SK-N-SH (cell line): ENCODE data around the gene WHRN. TPM values are rescaled to one million over a fixed set of nuclear protein-coding genes. Genes with fewer than 3 reads are reported as not detected.

Experiments
- CTCF ChIA-PET: fragments of 300-600, 350-600 bp; formaldehyde crosslinking; extraction: SDS; loops from one replicate; lab custom pipeline; 2021; lab: Yijun Ruan, JAX
- POLR2A ChIA-PET: fragments of 350-600 bp; sonication (Branson Sonifier 250); formaldehyde crosslinking; extraction: SDS; loops from one replicate; lab custom pipeline; 2020; ENCODE audit warnings: antibody characterized with exemption, inconsistent platforms; lab: Yijun Ruan, JAX
- DNase-seq: peaks from one replicate; pipeline ENCODE4 v3.0.0; 2012
- H2AFZ ChIP-seq: fragments of 200-600 bp; sonication (generic); 2 replicates; pipeline ENCODE4 v1.8.1; 2016; ENCODE audit warnings: antibody characterized with exemption, mild to moderate bottlenecking, low read depth
- H3F3A ChIP-seq: fragments of 200-600 bp; sonication (generic); replicated peaks from 2 replicates; pipeline ENCODE3; 2016; ENCODE audit warnings: antibody characterized with exemption, mild to moderate bottlenecking; ENCODE audit not compliant: insufficient read depth
- H3K27ac ChIP-seq, 2 experiments: fragments of 200-500 bp in 1 of 2; fragments of 200-600 bp in 1 of 2; sonication (Bioruptor generic) in 1 of 2; sonication (generic), shearing (Covaris generic) in 1 of 2; 2 replicates each; pipeline versions ENCODE4 v1.5.1 to v1.6.1; 2014 to 2016; ENCODE audit warnings: low read depth in 2 of 2, inconsistent platforms in 1 of 2, low read length in 1 of 2, mild to moderate bottlenecking in 1 of 2, mixed read lengths in 1 of 2
- H3K27me3 ChIP-seq: fragments of 200-600 bp; sonication (generic), shearing (Covaris generic); 2 replicates; pipeline ENCODE4 v1.6.1; 2016; ENCODE audit warnings: mixed run types; ENCODE audit not compliant: insufficient read depth
- H3K36me3 ChIP-seq, 2 experiments: fragments of 200-500 bp in 1 of 2; fragments of 200-600 bp in 1 of 2; sonication (Bioruptor generic) in 1 of 2; sonication (generic) in 1 of 2; replicated peaks in 1 of 2; 2 replicates each; pipeline versions ENCODE3 to v1.5.1; 2014 to 2016; ENCODE audit warnings: low read length in 1 of 2, mild to moderate bottlenecking in 1 of 2; ENCODE audit not compliant: insufficient read depth in 2 of 2, control insufficient read depth in 1 of 2
- H3K4me1 ChIP-seq, 2 experiments: fragments of 200-500 bp in 1 of 2; fragments of 200-600 bp in 1 of 2; sonication (Bioruptor generic) in 1 of 2; sonication (generic), shearing (Covaris generic) in 1 of 2; 2 replicates each; pipeline versions ENCODE4 v1.5.1 to v1.6.1; 2014 to 2016; ENCODE audit warnings: low read depth in 1 of 2, low read length in 1 of 2, mixed run types in 1 of 2; ENCODE audit not compliant: insufficient read depth in 2 of 2, control insufficient read depth in 1 of 2
- H3K4me2 ChIP-seq: fragments of 200-600 bp; sonication (generic), shearing (Covaris generic); 2 replicates; pipeline ENCODE4 v1.6.1; 2017; ENCODE audit warnings: mixed run types
- H3K4me3 ChIP-seq, 2 experiments: fragments of 200-500 bp in 1 of 2; fragments of 200-600 bp in 1 of 2; sonication (Bioruptor generic) in 1 of 2; sonication (generic), shearing (Covaris generic) in 1 of 2; 2 replicates each; pipeline versions ENCODE4 v1.5.1 to v1.8.1; 2014 to 2016; ENCODE audit warnings: low read depth in 2 of 2, inconsistent platforms in 1 of 2, low read length in 1 of 2, mild to moderate bottlenecking in 1 of 2, mixed read lengths in 1 of 2, moderate library complexity in 1 of 2
- H3K79me2 ChIP-seq: fragments of 200-600 bp; sonication (generic); 2 replicates; pipeline ENCODE4 v1.8.1; 2017; ENCODE audit warnings: mild to moderate bottlenecking; ENCODE audit not compliant: insufficient read depth
- H3K9ac ChIP-seq: fragments of 200-600 bp; sonication (generic); 2 replicates; pipeline ENCODE4 v1.6.1; 2017; ENCODE audit warnings: mixed run types
- H3K9me2 ChIP-seq: fragments of 200-600 bp; sonication (generic); 2 replicates; pipeline ENCODE4 v1.6.1; 2017; ENCODE audit warnings: mixed run types
- H3K9me3 ChIP-seq: fragments of 200-600 bp; sonication (generic); 2 replicates; pipeline ENCODE4 v1.6.1; 2017; ENCODE audit warnings: mixed run types, mild to moderate bottlenecking, moderate library complexity
- H4K20me1 ChIP-seq: fragments of 200-600 bp; sonication (generic); 2 replicates; pipeline ENCODE4 v1.6.1; 2017; ENCODE audit warnings: mild to moderate bottlenecking, mixed run types; ENCODE audit not compliant: insufficient read depth
- CTCF ChIP-seq: fragments of 200-600 bp; sonication (generic); IDR thresholded peaks from 2 replicates; pipeline ENCODE4 v1.6.1; 2017; ENCODE audit warnings: antibody characterized with exemption, mild to moderate bottlenecking, moderate library complexity
- ELF1 ChIP-seq: IDR thresholded peaks from 2 replicates; pipeline ENCODE4 v1.4.0; 2012
- EP300 ChIP-seq, 2 experiments: IDR thresholded peaks; 2 replicates each; pipeline versions ENCODE4 v1.4.0 to v1.6.1; 2012; ENCODE audit warnings: borderline replicate concordance in 1 of 2, low read depth in 1 of 2, low read length in 1 of 2
- EZH2phosphoT487 ChIP-seq: fragments of 200-600 bp; sonication (generic); IDR thresholded peaks from 2 replicates; pipeline ENCODE4 v1.6.1; 2017; ENCODE audit warnings: low read depth, mixed run types, mild to moderate bottlenecking, antibody characterized with exemption, moderate library complexity, borderline replicate concordance
- FOSL2 ChIP-seq: IDR thresholded peaks from 2 replicates; pipeline ENCODE4 v1.4.0; 2012; ENCODE audit warnings: low read depth, mild to moderate bottlenecking, moderate library complexity, borderline replicate concordance
- FOXJ3 ChIP-seq: sonication (generic); formaldehyde crosslinking; IDR thresholded peaks from 2 replicates; pipeline ENCODE4 v1.5.1; 2020; ENCODE audit warnings: mild to moderate bottlenecking, missing genetic modification reagents
- GABPA ChIP-seq: IDR thresholded peaks from 2 replicates; pipeline ENCODE4 v1.4.0; 2012; ENCODE audit warnings: low read depth, mild to moderate bottlenecking
- MEF2A ChIP-seq: IDR thresholded peaks from 2 replicates; pipeline ENCODE4 v1.4.0; 2012; ENCODE audit warnings: low read depth, borderline replicate concordance
- NFIC ChIP-seq: IDR thresholded peaks from 2 replicates; pipeline ENCODE4 v1.4.0; 2012; ENCODE audit warnings: borderline replicate concordance
- PBX3 ChIP-seq: IDR thresholded peaks from 2 replicates; pipeline ENCODE4; 2012
- POLR2AphosphoS5 ChIP-seq: IDR thresholded peaks from 2 replicates; pipeline ENCODE4 v1.6.1; 2012; ENCODE audit warnings: low read depth, low read length
- RFX5 ChIP-seq: IDR thresholded peaks from 2 replicates; pipeline ENCODE4 v1.6.1; 2012; ENCODE audit warnings: mild to moderate bottlenecking, improper control_type of control experiment, low read length
- RXRA ChIP-seq: IDR thresholded peaks from 2 replicates; pipeline ENCODE4 v1.4.0; 2012; ENCODE audit warnings: low read depth, mild to moderate bottlenecking, borderline replicate concordance
- SMC3 ChIP-seq: IDR thresholded peaks from 2 replicates; pipeline ENCODE4 v1.6.1; 2012; ENCODE audit warnings: low read depth, low read length, improper control_type of control experiment
- TEAD4 ChIP-seq: IDR thresholded peaks from 2 replicates; pipeline ENCODE4 v1.4.0; 2012; ENCODE audit warnings: mild to moderate bottlenecking, borderline replicate concordance; ENCODE audit not compliant: insufficient read depth
- USF2 ChIP-seq: fragments of 150-350 bp; IDR thresholded peaks from 2 replicates; pipeline ENCODE4 v1.6.1; 2017; ENCODE audit warnings: antibody characterized with exemption, low read length, low read depth, borderline replicate concordance
- YY1 ChIP-seq: IDR thresholded peaks from 2 replicates; pipeline ENCODE4 v1.4.0; 2012; ENCODE audit warnings: low read depth, mild to moderate bottlenecking
- WGBS: methylation state at CpG from one replicate; pipeline ENCODE4 v1.1.6; 2017; ENCODE audit warnings: low lambda C conversion rate; 5-methylcytosine and 5-hydroxymethylcytosine counted together
- polyA plus RNA-seq, 3 experiments: library from polyadenylated mRNA; depleted of rRNA; stranded (reverse); fragments of >200 nt; gene quantifications; 2 replicates each; pipeline ENCODE4 v1.2.3, GENCODE V29; 2012
- TF ChIP-seq, protein P1 (sequence below): IDR thresholded peaks from 2 replicates; pipeline ENCODE4 v1.4.0; 2012; ENCODE audit warnings: low read depth, borderline replicate concordance

Gene WHRN
- polyA plus RNA-seq, 1 of the 3 experiments (the other 2 are of a cell fraction): 4.6 TPM

GRCh38 chr9:114551750-114552685, 46.7 kb upstream of the WHRN start (continued):
- TF ChIP-seq, protein P1, sequence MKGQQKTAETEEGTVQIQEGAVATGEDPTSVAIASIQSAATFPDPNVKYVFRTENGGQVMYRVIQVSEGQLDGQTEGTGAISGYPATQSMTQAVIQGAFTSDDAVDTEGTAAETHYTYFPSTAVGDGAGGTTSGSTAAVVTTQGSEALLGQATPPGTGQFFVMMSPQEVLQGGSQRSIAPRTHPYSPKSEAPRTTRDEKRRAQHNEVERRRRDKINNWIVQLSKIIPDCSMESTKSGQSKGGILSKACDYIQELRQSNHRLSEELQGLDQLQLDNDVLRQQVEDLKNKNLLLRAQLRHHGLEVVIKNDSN: no peak
- peak in 1 of 2 experiments; percentile 73; a peak in 2 of 4 replicates for TF ChIP-seq EP300 (IDR thresholded peaks at IDR 0.05; ENCODE audit: borderline replicate concordance in 1 of 2, low read depth in 1 of 2, low read length in 1 of 2)
- TF ChIP-seq NFIC: peak; percentile 55; the same call in 1 of the 2 replicates
- TF ChIP-seq FOSL2: peak; percentile 97

GRCh38 chr9:114549697-114550330, 44.5 kb upstream of the WHRN start:
- CTCF ChIA-PET: interaction anchor here (0.9 to 1.5 kb wide), 3 partner anchors 33 to 113 kb away, joined by 3 to 5 read pairs (median 4); no protein-coding TSS in a partner anchor

GRCh38 chr9:114546851-114547250, 41.6 kb upstream of the WHRN start:
- Histone ChIP-seq H2AFZ (no peak overlapping the region), H3F3A (no peaks in the 10 kb centered on the region), H3K27me3 (no peaks in the 10 kb centered on the region; the same call in 1 of the 2 replicates), H3K9me3 (no peaks in the 10 kb centered on the region), H4K20me1 (no peaks in the 10 kb centered on the region), H3K4me3 (no peak overlapping the region), H3K79me2 (no peaks in the 10 kb centered on the region), H3K4me2 (no peak overlapping the region), H3K27ac (no peak overlapping the region), H3K36me3 (no peaks in the 10 kb centered on the region), H3K9me2 (no peaks in the 10 kb centered on the region), H3K4me1 (peaks cover 0 to 3% of the 10 kb centered on the region in 2 experiments; a peak in 1 of 4 replicates), H3K9ac (no peak overlapping the region)
- TF ChIP-seq PBX3: no peak
- no peak for TF ChIP-seq CTCF
- TF ChIP-seq EZH2phosphoT487: no peak
- TF ChIP-seq USF2: no peak
- no peak for TF ChIP-seq RXRA
- no peak for TF ChIP-seq RFX5
- no peak for TF ChIP-seq FOXJ3 (CRISPR knock-in tag)
- TF ChIP-seq SMC3: no peak
- TF ChIP-seq NFIC: no peak
- TF ChIP-seq FOSL2: no peak
- no peak for TF ChIP-seq YY1
- POLR2A ChIA-PET: no interaction called here
- DNase-seq: no peak
- CTCF ChIA-PET: interaction anchor here (1.0 to 1.7 kb wide), 2 partner anchors 17 to 115 kb away, joined by 3 to 6 read pairs; no protein-coding TSS in a partner anchor

More at GRCh38 chr9:114549697-114550330, 44.5 kb upstream of the WHRN start:
- Histone ChIP-seq H3K27me3 (no peaks in the 10 kb centered on the region), H2AFZ (peak overlapping the region; percentile 74; the same call in 1 of the 2 replicates), H3K36me3 (no peaks in the 10 kb centered on the region), H3K4me3 (no peak overlapping the region), H3K4me1 (peaks cover 0 to 11% of the 10 kb centered on the region in 2 experiments; a peak in 2 of 4 replicates), H3K27ac (peak overlapping the region in 1 of 2 experiments; percentile 23; a peak in 1 of 4 replicates), H3K9me2 (no peaks in the 10 kb centered on the region)
- TF ChIP-seq GABPA: no peak
- TF ChIP-seq FOSL2: 0 out of 2 replicates have a peak, but pooled peaks have one; percentile 9
- TF ChIP-seq TEAD4: peak; percentile 10; the same call in 1 of the 2 replicates
- TF ChIP-seq NFIC: peak; percentile 31; the same call in 1 of the 2 replicates
- TF ChIP-seq MEF2A: no peak
- TF ChIP-seq FOXJ3 (CRISPR knock-in tag): no peak
- no peak for TF ChIP-seq ELF1
- TF ChIP-seq POLR2AphosphoS5: no peak
- TF ChIP-seq, all 33 proteins: peak for 3
- POLR2A ChIA-PET: no interaction called here
- Histone ChIP-seq H4K20me1 (no peaks in the 10 kb centered on the region), H3K79me2 (no peaks in the 10 kb centered on the region), H3K9ac (no peak overlapping the region), H3K9me3 (no peaks in the 10 kb centered on the region), H3K4me2 (no peak overlapping the region), H3F3A (peaks cover 12% of the 10 kb centered on the region)
- DNase-seq: no peak
- 49% methylated on average over 9 of the region's 9 CpGs for WGBS
